ENCODE measurements around the gene OR1S2. TPM values are rescaled to one million over a fixed set of nuclear protein-coding genes. Genes with fewer than 3 reads are reported as not detected.

The OR1S2 gene
- total and polyA plus RNA-seq, 9 of the 15 experiments (the other 6 are each of a cell fraction or from before 2014, with no cell fraction given) = not detected

Other genes with a start within 250 kb of the OR1S2 start
Only the 7 nearest of the 11 such genes appear.
- gene OR6Q1, start 173.2 kb downstream of the OR1S2 start, total RNA-seq (2014; rRNA removed) = not detected in 2 replicates
- gene OR6Q1, start 173.2 kb downstream of the OR1S2 start, total RNA-seq (2014; rRNA removed; fragmentation: Illumina TruSeq; extraction: Trizol) = not detected in 2 replicates
- not detected in 2 replicates for gene OR6Q1, start 173.2 kb downstream of the OR1S2 start, total RNA-seq (2015; rRNA removed; fragmentation: Illumina TruSeq; extraction: Trizol)
- not detected in 2 replicates for gene OR6Q1, start 173.2 kb downstream of the OR1S2 start, total RNA-seq (2021)
- gene OR6Q1, start 173.2 kb downstream of the OR1S2 start, polyA plus RNA-seq (2011; rRNA removed) = not detected in 2 replicates
- not detected in 2 replicates for gene OR6Q1, start 173.2 kb downstream of the OR1S2 start, polyA plus RNA-seq (2014; fragmentation: Illumina TruSeq; extraction: Trizol)
- not detected for gene OR6Q1, start 173.2 kb downstream of the OR1S2 start, polyA plus RNA-seq (2014; fragmentation: Nextera tagmentation; extraction: Ambion mirVana)
- not detected in 2 replicates for gene OR6Q1, start 173.2 kb downstream of the OR1S2 start, polyA plus RNA-seq (2014; rRNA removed)
- not detected in 2 replicates for gene OR9I1, start 78.6 kb downstream of the OR1S2 start, total RNA-seq (2014; rRNA removed)
- not detected in 2 replicates for gene OR9I1, start 78.6 kb downstream of the OR1S2 start, total RNA-seq (2014; rRNA removed; fragmentation: Illumina TruSeq; extraction: Trizol)
- not detected in 2 replicates for gene OR9I1, start 78.6 kb downstream of the OR1S2 start, total RNA-seq (2015; rRNA removed; fragmentation: Illumina TruSeq; extraction: Trizol)
- not detected in 2 replicates for gene OR9I1, start 78.6 kb downstream of the OR1S2 start, total RNA-seq (2021)
- gene OR9I1, start 78.6 kb downstream of the OR1S2 start, polyA plus RNA-seq (2011; rRNA removed) = not detected in 2 replicates
- not detected in 2 replicates for gene OR9I1, start 78.6 kb downstream of the OR1S2 start, polyA plus RNA-seq (2014; fragmentation: Illumina TruSeq; extraction: Trizol)
- gene OR9I1, start 78.6 kb downstream of the OR1S2 start, polyA plus RNA-seq (2014; fragmentation: Nextera tagmentation; extraction: Ambion mirVana) = not detected
- gene OR9I1, start 78.6 kb downstream of the OR1S2 start, polyA plus RNA-seq (2014; rRNA removed) = not detected in 2 replicates
- not detected in 2 replicates for gene OR9Q2, start 15.1 kb downstream of the OR1S2 start, total RNA-seq (2014; rRNA removed)
- not detected in 2 replicates for gene OR9Q2, start 15.1 kb downstream of the OR1S2 start, total RNA-seq (2014; rRNA removed; fragmentation: Illumina TruSeq; extraction: Trizol)
- not detected in 2 replicates for gene OR9Q2, start 15.1 kb downstream of the OR1S2 start, total RNA-seq (2015; rRNA removed; fragmentation: Illumina TruSeq; extraction: Trizol)
- not detected in 2 replicates for gene OR9Q2, start 15.1 kb downstream of the OR1S2 start, total RNA-seq (2021)
- not detected in 2 replicates for gene OR9Q2, start 15.1 kb downstream of the OR1S2 start, polyA plus RNA-seq (2011; rRNA removed)
- not detected in 2 replicates for gene OR9Q2, start 15.1 kb downstream of the OR1S2 start, polyA plus RNA-seq (2014; fragmentation: Illumina TruSeq; extraction: Trizol)
- gene OR9Q2, start 15.1 kb downstream of the OR1S2 start, polyA plus RNA-seq (2014; fragmentation: Nextera tagmentation; extraction: Ambion mirVana) = not detected
- not detected in 2 replicates for gene OR9Q2, start 15.1 kb downstream of the OR1S2 start, polyA plus RNA-seq (2014; rRNA removed)
- not detected in 2 replicates for gene OR1S1, start 8.6 kb upstream of the OR1S2 start, total RNA-seq (2014; rRNA removed)
- gene OR1S1, start 8.6 kb upstream of the OR1S2 start, total RNA-seq (2014; rRNA removed; fragmentation: Illumina TruSeq; extraction: Trizol) = not detected in 2 replicates
- gene OR1S1, start 8.6 kb upstream of the OR1S2 start, total RNA-seq (2015; rRNA removed; fragmentation: Illumina TruSeq; extraction: Trizol) = not detected in 2 replicates
- not detected in 2 replicates for gene OR1S1, start 8.6 kb upstream of the OR1S2 start, total RNA-seq (2021)
- gene OR1S1, start 8.6 kb upstream of the OR1S2 start, polyA plus RNA-seq (2011; rRNA removed) = not detected in 2 replicates
- gene OR1S1, start 8.6 kb upstream of the OR1S2 start, polyA plus RNA-seq (2014; fragmentation: Illumina TruSeq; extraction: Trizol) = not detected in 2 replicates
- not detected for gene OR1S1, start 8.6 kb upstream of the OR1S2 start, polyA plus RNA-seq (2014; fragmentation: Nextera tagmentation; extraction: Ambion mirVana)
- not detected in 2 replicates for gene OR1S1, start 8.6 kb upstream of the OR1S2 start, polyA plus RNA-seq (2014; rRNA removed)
- gene OR10Q1, start 24.8 kb upstream of the OR1S2 start, total RNA-seq (2014; rRNA removed) = not detected in 2 replicates
- gene OR10Q1, start 24.8 kb upstream of the OR1S2 start, total RNA-seq (2014; rRNA removed; fragmentation: Illumina TruSeq; extraction: Trizol) = not detected in 2 replicates
- gene OR10Q1, start 24.8 kb upstream of the OR1S2 start, total RNA-seq (2015; rRNA removed; fragmentation: Illumina TruSeq; extraction: Trizol) = not detected in 2 replicates
- not detected in 2 replicates for gene OR10Q1, start 24.8 kb upstream of the OR1S2 start, total RNA-seq (2021)
- gene OR10Q1, start 24.8 kb upstream of the OR1S2 start, polyA plus RNA-seq (2011; rRNA removed) = not detected in 2 replicates
- not detected in 2 replicates for gene OR10Q1, start 24.8 kb upstream of the OR1S2 start, polyA plus RNA-seq (2014; fragmentation: Illumina TruSeq; extraction: Trizol)
- not detected for gene OR10Q1, start 24.8 kb upstream of the OR1S2 start, polyA plus RNA-seq (2014; fragmentation: Nextera tagmentation; extraction: Ambion mirVana)
- not detected in 2 replicates for gene OR10Q1, start 24.8 kb upstream of the OR1S2 start, polyA plus RNA-seq (2014; rRNA removed)
- not detected in 2 replicates for gene OR10W1, start 64.1 kb upstream of the OR1S2 start, total RNA-seq (2014; rRNA removed)
- not detected in 2 replicates for gene OR10W1, start 64.1 kb upstream of the OR1S2 start, total RNA-seq (2014; rRNA removed; fragmentation: Illumina TruSeq; extraction: Trizol)
- gene OR10W1, start 64.1 kb upstream of the OR1S2 start, total RNA-seq (2015; rRNA removed; fragmentation: Illumina TruSeq; extraction: Trizol) = not detected in 2 replicates
- gene OR10W1, start 64.1 kb upstream of the OR1S2 start, total RNA-seq (2021) = not detected in 2 replicates
- not detected in 2 replicates for gene OR10W1, start 64.1 kb upstream of the OR1S2 start, polyA plus RNA-seq (2011; rRNA removed)
- not detected in 2 replicates for gene OR10W1, start 64.1 kb upstream of the OR1S2 start, polyA plus RNA-seq (2014; fragmentation: Illumina TruSeq; extraction: Trizol)
- not detected for gene OR10W1, start 64.1 kb upstream of the OR1S2 start, polyA plus RNA-seq (2014; fragmentation: Nextera tagmentation; extraction: Ambion mirVana)
- not detected in 2 replicates for gene OR10W1, start 64.1 kb upstream of the OR1S2 start, polyA plus RNA-seq (2014; rRNA removed)
- not detected in 2 replicates for gene OR5B17, start 154.9 kb upstream of the OR1S2 start, total RNA-seq (2014; rRNA removed)
- not detected in 2 replicates for gene OR5B17, start 154.9 kb upstream of the OR1S2 start, total RNA-seq (2014; rRNA removed; fragmentation: Illumina TruSeq; extraction: Trizol)
- not detected in 2 replicates for gene OR5B17, start 154.9 kb upstream of the OR1S2 start, total RNA-seq (2015; rRNA removed; fragmentation: Illumina TruSeq; extraction: Trizol)
- gene OR5B17, start 154.9 kb upstream of the OR1S2 start, total RNA-seq (2021) = not detected in 2 replicates
- gene OR5B17, start 154.9 kb upstream of the OR1S2 start, polyA plus RNA-seq (2011; rRNA removed) = not detected in 2 replicates
- not detected in 2 replicates for gene OR5B17, start 154.9 kb upstream of the OR1S2 start, polyA plus RNA-seq (2014; fragmentation: Illumina TruSeq; extraction: Trizol)
- gene OR5B17, start 154.9 kb upstream of the OR1S2 start, polyA plus RNA-seq (2014; fragmentation: Nextera tagmentation; extraction: Ambion mirVana) = not detected
- gene OR5B17, start 154.9 kb upstream of the OR1S2 start, polyA plus RNA-seq (2014; rRNA removed) = not detected in 2 replicates